H1 (cell line): ENCODE measurements around the gene DPM3. TPM values are rescaled to one million over a fixed set of nuclear protein-coding genes. Genes with fewer than 3 reads are reported as not detected.

ENCODE experiments used
- CTCF ChIA-PET: fragments of 300-600 bp; sonication (Branson Sonifier 250); formaldehyde crosslinking; loops from one replicate; lab custom pipeline; 2021; ENCODE audit not compliant: partially characterized antibody; lab: Charles Lee
- POLR2A ChIA-PET: fragments of 300-600 bp; sonication (Branson Sonifier 250); formaldehyde crosslinking; loops from one replicate; lab custom pipeline; 2021; ENCODE audit warnings: inconsistent platforms; ENCODE audit not compliant: partially characterized antibody; lab: Charles Lee
- DNase-seq, 2 experiments: peaks; one replicate each; pipeline versions ENCODE4 v3.0.0 to v3.0.0-alpha.2; 2010 to 2022; ENCODE audit warnings: low spot score in 2 of 2, low read depth in 1 of 2, mixed read lengths in 1 of 2
- FAIRE-seq: peaks from 2 replicates; lab custom pipeline; 2011; peaks lifted over from hg19 to GRCh38; lab: Jason Lieb, UNC
- H2AFZ ChIP-seq: 2 replicates; pipeline ENCODE4 v1.8.1; 2012; ENCODE audit warnings: low read length, inconsistent platforms
- H2AK5ac ChIP-seq: 2 replicates; pipeline ENCODE4 v1.6.1; 2013; ENCODE audit warnings: low read depth, low read length
- H2BK120ac ChIP-seq: replicated peaks from 2 replicates; pipeline ENCODE3; 2013; ENCODE audit warnings: low read depth, low read length, inconsistent platforms
- H2BK12ac ChIP-seq: 2 replicates; pipeline ENCODE4 v1.6.1; 2013; ENCODE audit warnings: low read depth, low read length
- H2BK15ac ChIP-seq: 2 replicates; pipeline ENCODE4 v1.6.1; 2013; ENCODE audit warnings: low read length
- H2BK20ac ChIP-seq: 2 replicates; pipeline ENCODE4 v1.6.1; 2013; ENCODE audit warnings: low read length
- H2BK5ac ChIP-seq: 2 replicates; pipeline ENCODE4 v1.6.1; 2013; ENCODE audit warnings: low read depth, low read length
- H3K14ac ChIP-seq: 2 replicates; pipeline ENCODE4 v1.6.1; 2013; ENCODE audit warnings: inconsistent platforms; ENCODE audit not compliant: insufficient read length
- H3K18ac ChIP-seq: 2 replicates; pipeline ENCODE4 v1.6.1; 2013; ENCODE audit warnings: low read length; ENCODE audit errors: extremely low read depth
- H3K23ac ChIP-seq: 2 replicates; pipeline ENCODE4 v1.6.1; 2013; ENCODE audit warnings: inconsistent platforms; ENCODE audit not compliant: insufficient read length
- H3K23me2 ChIP-seq: 2 replicates; pipeline ENCODE4 v1.6.1; 2013; ENCODE audit warnings: low read depth, low read length
- H3K27ac ChIP-seq: 2 replicates; pipeline ENCODE4 v1.6.1; 2011; ENCODE audit warnings: low read depth, low read length, inconsistent platforms
- H3K27me3 ChIP-seq, 4 experiments: replicated peaks in 1 of 4; 1 replicate in 1 of 4; 2 replicates in 3 of 4; pipeline versions ENCODE4 v1.6.1 to v1.8.1; 2011 to 2013; ENCODE audit warnings: low read length in 3 of 4, mild to moderate bottlenecking in 3 of 4, inconsistent platforms in 2 of 4, mixed read lengths in 2 of 4, moderate library complexity in 1 of 4; ENCODE audit not compliant: control insufficient read depth in 3 of 4, insufficient read depth in 3 of 4; ENCODE audit errors: extremely low read depth in 1 of 4
- H3K36me3 ChIP-seq, 4 experiments: 2 replicates each; pipeline versions ENCODE4 v1.6.1 to v1.8.1; 2011 to 2013; ENCODE audit warnings: mild to moderate bottlenecking in 4 of 4, low read length in 3 of 4, moderate library complexity in 2 of 4, control low read depth in 1 of 4, inconsistent platforms in 1 of 4; ENCODE audit not compliant: insufficient read depth in 4 of 4, control insufficient read depth in 2 of 4
- H3K4ac ChIP-seq: replicated peaks from 2 replicates; pipeline ENCODE3; 2013; ENCODE audit warnings: low read length, low read depth, mixed read lengths, inconsistent platforms; ENCODE audit not compliant: insufficient read length
- H3K4me1 ChIP-seq, 4 experiments: replicated peaks in 1 of 4; 1 replicate in 1 of 4; 2 replicates in 3 of 4; pipeline versions ENCODE4 v1.6.1 to v1.8.1; 2011 to 2013; ENCODE audit warnings: low read length in 3 of 4, inconsistent platforms in 2 of 4, mixed read lengths in 1 of 4; ENCODE audit not compliant: insufficient read depth in 4 of 4, control insufficient read depth in 3 of 4
- H3K4me2 ChIP-seq, 2 experiments: 2 replicates each; pipeline versions ENCODE4 v1.6.1 to v1.8.1; 2011 to 2013; ENCODE audit warnings: low read depth in 2 of 2, low read length in 2 of 2, control low read depth in 1 of 2, inconsistent platforms in 1 of 2, mild to moderate bottlenecking in 1 of 2; ENCODE audit not compliant: insufficient read depth in 1 of 2
- H3K4me3 ChIP-seq, 4 experiments: fragments of 200-600, 300-600 bp in 1 of 4; sonication (generic), shearing (Covaris generic), sonication (Bioruptor Twin) in 1 of 4; 2 replicates each; pipeline versions ENCODE4 v1.5.1 to v1.8.1; 2011 to 2016; ENCODE audit warnings: low read length in 4 of 4, low read depth in 3 of 4, control low read depth in 2 of 4, inconsistent platforms in 2 of 4, mild to moderate bottlenecking in 2 of 4, mixed read lengths in 1 of 4, moderate library complexity in 1 of 4; ENCODE audit not compliant: insufficient read depth in 2 of 4; ENCODE audit errors: extremely low read depth in 1 of 4
- H3K56ac ChIP-seq: replicated peaks from 2 replicates; pipeline ENCODE3; 2013; ENCODE audit warnings: low read depth, mild to moderate bottlenecking, mixed read lengths, low read length, inconsistent platforms; ENCODE audit not compliant: insufficient read length
- H3K79me1 ChIP-seq: 2 replicates; pipeline ENCODE4 v1.6.1; 2013; ENCODE audit warnings: low read depth, low read length, control low read depth
- H3K79me2 ChIP-seq, 2 experiments: 2 replicates each; pipeline versions ENCODE4 v1.6.1 to v1.8.1; 2012 to 2013; ENCODE audit warnings: low read length in 2 of 2, mild to moderate bottlenecking in 2 of 2, inconsistent platforms in 1 of 2; ENCODE audit not compliant: insufficient read depth in 2 of 2, control insufficient read depth in 1 of 2
- H3K9ac ChIP-seq, 4 experiments: replicated peaks in 1 of 4; 1 replicate in 1 of 4; 2 replicates in 3 of 4; pipeline versions ENCODE4 v1.6.1 to v1.8.1; 2011 to 2013; ENCODE audit warnings: low read depth in 3 of 4, low read length in 3 of 4, control low read depth in 2 of 4, mild to moderate bottlenecking in 2 of 4, moderate library complexity in 2 of 4, inconsistent platforms in 1 of 4; ENCODE audit errors: extremely low read depth in 1 of 4
- H3K9me3 ChIP-seq, 2 experiments: 2 replicates each; pipeline versions ENCODE4 v1.6.1 to v1.8.1; 2012 to 2013; ENCODE audit warnings: mild to moderate bottlenecking in 2 of 2, moderate library complexity in 2 of 2, control low read depth in 1 of 2, inconsistent platforms in 1 of 2, low read depth in 1 of 2, low read length in 1 of 2, mixed read lengths in 1 of 2; ENCODE audit not compliant: insufficient read depth in 2 of 2
- H4K20me1 ChIP-seq, 2 experiments: replicated peaks in 1 of 2; 2 replicates each; pipeline versions ENCODE3 to v1.8.1; 2011 to 2013; ENCODE audit warnings: inconsistent platforms in 2 of 2, low read length in 2 of 2, mild to moderate bottlenecking in 1 of 2; ENCODE audit not compliant: insufficient read depth in 2 of 2, control insufficient read depth in 1 of 2
- H4K5ac ChIP-seq: 2 replicates; pipeline ENCODE4 v1.6.1; 2013; ENCODE audit warnings: low read length, low read depth, mixed read lengths, inconsistent platforms; ENCODE audit not compliant: insufficient read length
- H4K8ac ChIP-seq: 2 replicates; pipeline ENCODE4 v1.8.0; 2013; ENCODE audit warnings: mild to moderate bottlenecking, moderate library complexity, low read length, inconsistent platforms; ENCODE audit not compliant: insufficient read depth; ENCODE audit errors: extremely low read depth
- H4K91ac ChIP-seq: replicated peaks from 2 replicates; pipeline ENCODE3; 2013; ENCODE audit warnings: low read length, mixed read lengths, inconsistent platforms; ENCODE audit not compliant: insufficient read length
- ASH2L ChIP-seq: fragments of 200-600, 300-600 bp; sonication (generic); IDR thresholded peaks from one replicate; pipeline ENCODE4 v1.7.1; 2017; ENCODE audit warnings: low read length
- CTBP2 ChIP-seq: IDR thresholded peaks from 2 replicates; pipeline ENCODE4 v1.7.0; 2011; ENCODE audit warnings: borderline replicate concordance, mild to moderate bottlenecking, moderate library complexity, mixed read lengths, low read length; ENCODE audit not compliant: insufficient read depth, insufficient read length
- EGR1 ChIP-seq: IDR thresholded peaks from 2 replicates; pipeline ENCODE4 v1.6.1; 2011; ENCODE audit warnings: low read depth, low read length, borderline replicate concordance
- GABPA ChIP-seq: IDR thresholded peaks from 2 replicates; pipeline ENCODE4 v1.6.1; 2011; ENCODE audit warnings: mild to moderate bottlenecking, low read length, moderate library complexity, borderline replicate concordance; ENCODE audit not compliant: insufficient read depth
- KDM4A ChIP-seq: IDR thresholded peaks from one replicate; pipeline ENCODE4 v1.7.1; 2012; ENCODE audit warnings: low read depth, mild to moderate bottlenecking, moderate library complexity, low read length, inconsistent platforms; ENCODE audit not compliant: severe bottlenecking
- MAFK ChIP-seq: IDR thresholded peaks from 2 replicates; pipeline ENCODE4 v1.6.1; 2012; ENCODE audit warnings: low read depth, mild to moderate bottlenecking, improper control_type of control experiment, low read length
- NRF1 ChIP-seq: IDR thresholded peaks from 2 replicates; pipeline ENCODE4 v1.6.1; 2011; ENCODE audit warnings: mild to moderate bottlenecking, low read depth, low read length, improper control_type of control experiment
- POLR2A ChIP-seq, 2 experiments: IDR thresholded peaks; 1 replicate in 1 of 2; 2 replicates in 1 of 2; pipeline ENCODE4 v1.6.1; 2011; ENCODE audit warnings: low read depth in 2 of 2, low read length in 2 of 2, mild to moderate bottlenecking in 2 of 2; ENCODE audit errors: control extremely low read depth in 1 of 2
- POLR2AphosphoS5 ChIP-seq: IDR thresholded peaks from 2 replicates; pipeline ENCODE4 v1.6.1; 2011; ENCODE audit warnings: low read depth, low read length
- RFX5 ChIP-seq: IDR thresholded peaks from 2 replicates; pipeline ENCODE4 v1.6.1; 2011; ENCODE audit warnings: low read depth, low read length, improper control_type of control experiment, borderline replicate concordance
- SAP30 ChIP-seq: fragments of 300-600 bp; sonication (generic); IDR thresholded peaks from 2 replicates; pipeline ENCODE4 v1.7.1; 2012; ENCODE audit warnings: low read length, moderate library complexity, mild to moderate bottlenecking, inconsistent platforms; ENCODE audit not compliant: insufficient read depth, insufficient replicate concordance
- WGBS, 2 experiments: shearing (Covaris generic) in 1 of 2; methylation state at CpG; one replicate each; pipeline versions ENCODE4 v1.1.6 to v1.1.7; 2013 to 2015; ENCODE audit warnings: low lambda C conversion rate in 2 of 2, mixed read lengths in 2 of 2, inconsistent platforms in 1 of 2, low coverage in 1 of 2, missing lambda C conversion rate in 1 of 2; ENCODE audit not compliant: insufficient replicate concordance in 2 of 2, insufficient coverage in 1 of 2, insufficient read length in 1 of 2; ENCODE audit errors: extremely low coverage in 1 of 2, missing lambda C conversion rate in 1 of 2; 5-methylcytosine and 5-hydroxymethylcytosine counted together
- polyA plus RNA-seq, 7 experiments: library from polyadenylated mRNA; depleted of rRNA in 3 of 7; stranded (reverse) in 5 of 7; unstranded in 2 of 7; fragments of >200 nt in 5 of 7; fragments of 200-250 nt in 2 of 7; gene quantifications; 1 replicate in 5 of 7; 2 replicates in 1 of 7; 4 replicates in 1 of 7; pipeline versions ENCODE4 v1.2.1 to v1.2.3, GENCODE V29; 2011 to 2013; ENCODE audit warnings: missing spikeins in 2 of 7, mixed read lengths in 2 of 7
- total RNA-seq: library from RNA; stranded (reverse); fragmentation: NEBNext Ultra II Directional; extraction: Animal tissue kit (Norgen Biotek cat#: 25700); gene quantifications from 2 replicates; pipeline ENCODE4 v1.2.1, GENCODE V29; 2021

Gene DPM3
- total and polyA plus RNA-seq, 2 of the 8 experiments (the other 6 are each of a cell fraction or from before 2014, with no cell fraction given), result 44.8 to 227 TPM

DNA sequence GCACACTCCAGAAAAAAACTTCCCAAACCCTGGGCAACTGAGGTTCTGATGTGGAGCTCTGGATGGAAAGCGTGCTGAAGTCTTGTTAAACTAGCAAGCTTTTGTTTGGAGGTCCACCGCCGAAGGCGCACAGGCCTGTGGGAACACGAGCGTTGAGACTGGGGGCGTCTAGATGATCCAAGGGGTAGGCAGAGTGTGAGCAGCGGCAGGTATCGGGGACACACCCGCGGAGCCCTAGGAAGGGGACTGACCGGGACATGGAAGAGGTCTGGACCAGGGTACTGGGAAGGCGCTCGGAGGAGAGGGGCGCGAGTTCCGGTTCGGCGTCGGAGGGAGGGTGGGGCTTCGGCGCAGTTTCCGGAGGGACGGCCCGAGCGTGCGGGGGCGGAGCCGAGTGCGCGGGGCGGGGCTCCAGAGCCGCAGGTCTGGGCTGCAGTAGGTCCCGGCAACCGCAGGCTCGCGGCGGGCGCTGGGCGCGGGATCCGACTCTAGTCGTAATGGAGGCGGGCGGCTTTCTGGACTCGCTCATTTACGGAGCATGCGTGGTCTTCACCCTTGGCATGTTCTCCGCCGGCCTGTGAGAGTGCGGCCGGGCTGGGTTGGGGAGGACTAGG is 4.8 kb downstream of the DPM3 start, which contains the start of gene SLC50A1:
Gene SLC50A1, plus strand, starts transcription at position 438 of the 614 bp plus-strand sequence. Its CDS starts 60 bp downstream, at position 498.
- H3K79me2 ChIP-seq, result peaks cover 0 to 2% of the 10 kb centered on the region in 2 experiments; a peak in 1 of 4 replicates
- H4K91ac ChIP-seq, result peak within 1 kb of the TSS; percentile 86
- CTCF ChIA-PET, result interaction anchor here (1.2 to 14.2 kb wide), 4 partner anchors 15 to 44 kb away, joined by 3 to 187 read pairs (median 40); partner anchors contain the start of genes KRTCAP2 and TRIM46
- TF ChIP-seq GABPA (peak; percentile 82; the same call in 1 of the 2 replicates), MAFK (no peak), SAP30 (peak; percentile 66), KDM4A (peak; percentile 71), POLR2A (IDR thresholded peaks at IDR 0.05; ENCODE audit: control extremely low read depth in 1 of 2, low read depth in 2 of 2, low read length in 2 of 2) (peak in 1 of 2 experiments; percentile 69; a peak in 2 of 3 replicates), EGR1 (peak; percentile 89; the same call in 1 of the 2 replicates), NRF1 (0 out of 2 replicates have a peak, but pooled peaks have one; percentile 18), POLR2AphosphoS5 (peak; percentile 65), RFX5 (no peak), CTBP2 (no peak), ASH2L (peak; percentile 48)

More for the DNA sequence above, 4.8 kb downstream of the DPM3 start, which contains the start of gene SLC50A1:
- Histone ChIP-seq H3K9ac (peak within 1 kb of the TSS; percentile 56 to 75 (median 72)), H3K36me3 (peaks cover 0 to 4% (median under 1%) of the 10 kb centered on the region in 4 experiments; a peak in 2 of 8 replicates), H3K79me1 (no peaks in the 10 kb centered on the region; the same call in 1 of the 2 replicates), H3K27ac (peak within 1 kb of the TSS; percentile 61; the same call in 1 of the 2 replicates), H3K27me3 (no peaks in the 10 kb centered on the region), H3K9me3 (no peaks in the 10 kb centered on the region), H3K23ac (no peak within 1 kb of the TSS), H4K20me1 (no peaks in the 10 kb centered on the region), H4K5ac (peak within 1 kb of the TSS; percentile 98), H3K4me3 (peak within 1 kb of the TSS; percentile 67 to 89 (median 85)), H3K56ac (peak within 1 kb of the TSS; percentile 85), H4K8ac (peak within 1 kb of the TSS; percentile 90), H3K4me2 (peak within 1 kb of the TSS; percentile 79 to 92), H2BK5ac (peak within 1 kb of the TSS; percentile 98), H3K4ac (peak within 1 kb of the TSS; percentile 63), H3K23me2 (peaks cover 10% of the 10 kb centered on the region; the same call in 1 of the 2 replicates), H2BK20ac (no peak within 1 kb of the TSS), H2AFZ (peak within 1 kb of the TSS; percentile 59; the same call in 1 of the 2 replicates), H3K14ac (no peak within 1 kb of the TSS), H2BK15ac (peak within 1 kb of the TSS; percentile 94), H3K18ac (peak within 1 kb of the TSS; percentile 98), H3K4me1 (peaks cover 4 to 26% (median 10%) of the 10 kb centered on the region in 4 experiments; a peak in 5 of 7 replicates), H2AK5ac (no peak within 1 kb of the TSS), H2BK12ac (peak within 1 kb of the TSS; percentile 86; the same call in 1 of the 2 replicates), H2BK120ac (no peak within 1 kb of the TSS)
- POLR2A ChIA-PET, result interaction anchor here (0.6 to 2.4 kb wide), 15 partner anchors 9 to 91 kb away, joined by 3 to 14 read pairs (median 4); partner anchors contain the start of genes KRTCAP2, MTX1 and THBS3
- WGBS, 2 experiments, result 1% methylated on average over 49 of the region's 52 CpGs; no CpG with 5 or more reads in 1 of the 2 experiments
- DNase-seq (peak; percentile 76 to 97), FAIRE-seq (no peak)
